Subcutaneous abdominal adipose tissue (tissue), 5 donors: ENCODE results near the gene LINGO3.
"Not testable (repeated sequence)": the region's sequence is repeated elsewhere in the genome, so short reads cannot be mapped to it uniquely, and the experiment has no call there.

ENCODE experiments used
- H3K27ac ChIP-seq: one replicate; pipeline ENCODE4 v1.7.0; 2013; ENCODE audit warnings: low read depth, mild to moderate bottlenecking, inconsistent platforms, low read length, moderate library complexity
- H3K27me3 ChIP-seq, 5 donors: one replicate each; pipeline ENCODE4 v1.7.0; 2013; ENCODE audit warnings: low read length in 5 of 5, inconsistent platforms in 1 of 5; ENCODE audit not compliant: control insufficient read depth in 5 of 5, insufficient read depth in 4 of 5
- H3K36me3 ChIP-seq, 5 donors: one replicate each; pipeline ENCODE4 v1.7.0; 2013; ENCODE audit warnings: low read length in 5 of 5; ENCODE audit not compliant: control insufficient read depth in 5 of 5, insufficient read depth in 5 of 5
- H3K4me1 ChIP-seq, 5 donors: one replicate each; pipeline ENCODE4 v1.7.0; 2013; ENCODE audit warnings: low read length in 5 of 5, mild to moderate bottlenecking in 3 of 5, moderate library complexity in 1 of 5; ENCODE audit not compliant: control insufficient read depth in 5 of 5, insufficient read depth in 5 of 5
- H3K4me3 ChIP-seq, 5 donors: one replicate each; pipeline ENCODE4 v1.7.0; 2013; ENCODE audit warnings: low read length in 5 of 5, low read depth in 1 of 5
- H3K9ac ChIP-seq, 5 donors: one replicate each; pipeline ENCODE4 v1.7.0; 2013; ENCODE audit warnings: low read length in 5 of 5, mild to moderate bottlenecking in 4 of 5, moderate library complexity in 3 of 5
- H3K9me3 ChIP-seq, 5 donors: one replicate each; pipeline ENCODE4 v1.7.0; 2013; ENCODE audit warnings: low read length in 5 of 5; ENCODE audit not compliant: control insufficient read depth in 5 of 5
- donor health status: healthy.
- donor health status: healthy.
- donor health status: healthy.
- donor health status: healthy.
- donor health status: healthy.

The LINGO3 gene

DNA sequence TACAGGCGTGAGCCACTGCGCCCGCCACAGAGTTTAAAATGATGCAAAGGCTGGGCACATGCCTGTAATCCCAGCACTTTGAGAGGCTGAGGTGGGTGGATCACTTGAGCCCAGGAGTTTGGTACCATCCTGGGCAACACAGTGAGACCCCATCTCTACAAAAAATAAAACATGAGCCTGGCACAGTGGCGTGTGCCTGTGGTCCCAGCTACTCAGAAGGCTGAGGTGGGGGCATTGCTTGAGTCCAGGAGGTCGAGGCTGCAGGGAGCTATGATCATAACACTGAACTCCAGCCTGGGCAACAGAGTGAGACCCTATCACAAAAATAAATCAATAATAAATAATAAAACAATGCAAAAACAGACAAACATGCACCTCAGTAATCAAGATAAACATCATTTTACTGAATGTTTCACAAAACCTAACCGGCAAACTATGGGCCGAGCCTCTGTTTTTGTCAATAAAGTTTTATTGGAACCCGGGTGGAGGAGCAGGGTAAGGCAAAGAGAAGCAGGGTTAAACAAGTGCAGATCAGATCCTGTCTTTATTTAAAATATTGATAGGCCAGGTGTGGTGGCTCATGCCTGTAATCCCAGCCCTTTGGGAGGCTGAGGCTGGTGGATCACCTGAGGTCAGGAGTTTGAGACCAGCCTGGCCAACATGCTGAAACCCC is 24.0 kb downstream of the LINGO3 start:
- Histone ChIP-seq H3K27me3 (peaks cover 6 to 13% (median 8%) of the 10 kb centered on the region in 5 donors), H3K4me1 (peaks cover 0 to 21% (median 5%) of the 10 kb centered on the region in 5 donors), H3K27ac (no peak overlapping the region), H3K9ac (no peak overlapping the region), H3K36me3 (no peaks in the 10 kb centered on the region), H3K4me3 (no peak overlapping the region), H3K9me3 (no peaks in the 10 kb centered on the region)

DNA sequence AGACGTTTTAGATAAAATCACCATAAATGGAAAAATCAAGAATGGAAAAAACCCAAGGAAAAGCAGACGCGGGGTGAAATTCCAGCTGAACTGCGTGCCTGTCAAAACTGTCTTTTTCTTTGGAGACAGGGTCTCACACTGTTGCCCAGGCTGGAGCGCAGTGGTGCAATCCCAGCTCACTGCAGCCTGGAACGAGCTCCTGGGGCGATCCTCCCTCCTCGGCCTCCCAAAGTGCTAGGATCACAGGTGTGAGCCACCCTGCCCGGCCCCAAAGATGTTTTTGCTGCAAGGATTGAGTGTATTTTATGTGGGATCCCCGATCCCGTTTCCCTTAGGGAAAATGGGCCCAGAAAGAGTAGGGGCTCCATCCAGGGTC is 25.1 kb downstream of the LINGO3 start:
- H3K27me3 ChIP-seq: peaks cover 0 to 3% (median 0%) of the 10 kb centered on the region in 5 donors
- H3K4me1 ChIP-seq: peaks cover 0 to 17% (median 5%) of the 10 kb centered on the region in 5 donors
- H3K36me3 ChIP-seq: no peaks in the 10 kb centered on the region
- H3K4me3 ChIP-seq: peak overlapping the region in 2 of 5 donors; percentile 22 to 56
- no peak overlapping the region for H3K27ac ChIP-seq
- H3K9ac ChIP-seq: no peak overlapping the region
- H3K9me3 ChIP-seq: no peaks in the 10 kb centered on the region

DNA sequence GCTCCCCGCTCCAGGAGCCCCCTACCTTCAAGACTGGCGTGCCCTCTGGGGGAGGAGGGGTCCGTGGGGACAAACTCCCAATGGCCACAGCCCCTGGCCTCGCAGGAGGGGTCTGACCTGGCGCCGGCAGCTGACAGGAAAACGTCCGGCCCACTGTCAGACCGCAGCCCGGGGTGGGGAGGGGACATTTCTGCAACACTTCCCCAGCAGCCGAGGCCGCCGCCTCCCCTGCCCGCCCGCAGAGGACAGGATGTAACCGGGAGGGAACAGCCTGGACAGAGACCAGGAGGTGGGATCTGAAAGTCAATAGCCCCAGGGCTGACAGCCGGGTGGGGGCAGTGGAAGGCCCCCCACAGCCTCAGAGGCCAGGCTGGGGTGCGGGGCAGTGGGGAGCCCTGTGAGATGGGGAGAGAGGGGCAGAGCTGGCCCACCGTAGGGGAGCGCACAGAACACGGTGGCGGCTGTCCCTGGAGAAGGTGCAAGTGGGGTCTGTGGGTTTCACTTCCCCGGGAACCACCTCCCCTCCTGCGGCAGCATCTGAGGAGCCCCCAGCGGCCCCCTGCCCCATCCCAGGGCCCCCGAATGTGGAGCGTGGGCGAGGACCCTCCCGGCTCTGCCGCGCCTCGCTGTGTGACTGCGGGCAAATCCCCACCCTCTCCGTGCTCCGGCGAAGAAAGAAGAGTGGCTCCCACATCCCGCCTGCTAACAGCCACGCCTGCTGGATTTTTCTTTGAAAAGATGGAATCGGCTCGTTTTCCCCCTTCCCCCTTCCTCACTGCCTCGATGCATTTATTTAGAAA is 25.7 kb downstream of the LINGO3 start, which contains the start of gene PEAK3:
TSS of gene PEAK3 (minus strand) at position 114 of the 800 bp plus-strand sequence. CDS start 1,244 bp downstream, outside the sequence.
- Histone ChIP-seq H3K4me1 (peaks cover 0 to 15% (median 5%) of the 10 kb centered on the region in 5 donors), H3K27me3 (peaks cover 0 to 3% (median 0%) of the 10 kb centered on the region in 5 donors), H3K4me3 (peak within 1 kb of the TSS in 4 of 5 donors; percentile 22 to 56 (median 42)), H3K27ac (no peak within 1 kb of the TSS), H3K36me3 (peaks cover 0 to under 1% (median 0%) of the 10 kb centered on the region in 5 donors), H3K9ac (peak within 1 kb of the TSS in 2 of 5 donors; percentile 41 to 58), H3K9me3 (no peaks in the 10 kb centered on the region)

DNA sequence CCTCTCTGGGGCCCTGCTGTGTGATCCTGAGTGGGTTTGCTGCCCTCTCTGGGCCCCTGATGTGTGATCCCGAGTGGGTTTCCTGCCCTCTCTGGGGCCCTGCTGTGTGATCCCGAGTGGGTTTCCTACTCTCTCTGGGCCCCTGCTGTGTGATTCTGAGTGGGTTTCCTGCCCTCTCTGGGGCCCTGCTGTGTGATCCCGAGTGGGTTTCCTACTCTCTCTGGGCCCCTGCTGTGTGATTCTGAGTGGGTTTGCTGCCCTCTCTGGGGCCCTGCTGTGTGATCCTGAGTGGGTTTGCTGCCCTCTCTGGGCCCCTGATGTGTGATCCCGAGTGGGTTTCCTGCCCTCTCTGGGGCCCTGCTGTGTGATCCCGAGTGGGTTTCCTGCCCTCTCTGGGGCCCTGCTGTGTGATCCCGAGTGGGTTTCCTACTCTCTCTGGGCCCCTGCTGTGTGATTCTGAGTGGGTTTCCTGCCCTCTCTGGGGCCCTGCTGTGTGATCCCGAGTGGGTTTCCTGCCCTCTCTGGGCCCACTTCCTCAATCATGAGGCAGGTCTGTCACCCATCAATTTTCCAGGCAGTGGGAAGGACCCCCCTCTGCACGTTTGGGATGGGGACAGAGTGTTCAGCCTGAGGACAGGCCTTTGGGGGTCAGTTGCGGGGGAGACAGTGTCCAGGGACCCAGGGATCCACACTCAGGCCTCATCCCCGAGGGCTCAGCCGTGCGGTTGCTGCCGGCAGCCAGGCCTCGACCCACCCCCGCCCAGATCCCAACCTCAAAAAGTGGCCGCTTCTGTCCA is 26.5 kb downstream of the LINGO3 start:
- H3K9ac ChIP-seq: peak overlapping the region in 2 of 5 donors; percentile 41 to 58
- peak overlapping the region in 4 of 5 donors; percentile 22 to 56 (median 34) for H3K4me3 ChIP-seq
- not testable (repeated sequence) for H3K9me3 ChIP-seq, H3K27me3 ChIP-seq, H3K36me3 ChIP-seq, H3K27ac ChIP-seq
- peaks cover 0 to 16% (median 5%) of the 10 kb centered on the region in 5 donors for H3K4me1 ChIP-seq

DNA sequence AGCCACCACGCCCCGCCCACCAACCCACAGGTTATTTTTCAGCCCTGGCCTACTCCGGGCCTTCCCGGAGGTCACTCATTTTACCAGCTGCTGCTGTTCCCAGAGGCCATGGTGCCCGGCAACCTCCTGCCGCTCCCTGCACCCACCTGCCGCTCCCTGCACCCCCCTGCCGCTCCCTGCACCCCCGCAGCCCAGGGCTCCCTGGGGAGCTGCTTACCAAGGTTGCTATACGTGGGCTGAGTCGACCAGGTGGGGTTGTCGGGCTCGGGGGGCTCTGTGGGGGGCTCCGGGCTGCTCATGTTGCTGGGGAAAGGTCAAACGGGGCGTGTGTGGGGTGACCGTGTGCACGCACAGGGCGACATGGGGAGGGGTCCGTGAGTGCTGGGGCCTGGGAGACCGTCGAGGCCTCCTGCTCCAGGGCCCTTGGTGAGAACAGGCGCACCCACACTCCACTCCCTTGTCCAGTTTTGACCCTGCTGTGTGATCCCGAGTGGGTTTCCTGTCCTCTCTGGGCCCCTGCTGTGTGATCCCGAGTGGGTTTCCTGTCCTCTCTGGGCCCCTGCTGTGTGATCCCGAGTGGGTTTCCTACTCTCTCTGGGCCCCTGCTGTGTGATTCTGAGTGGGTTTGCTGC is 27.2 kb downstream of the LINGO3 start:
- H3K27ac ChIP-seq: no peak overlapping the region
- peaks cover 0 to 23% (median 12%) of the 10 kb centered on the region in 5 donors for H3K4me1 ChIP-seq
- H3K36me3 ChIP-seq: peaks cover 0 to 7% (median 5%) of the 10 kb centered on the region in 5 donors
- H3K9ac ChIP-seq: no peak overlapping the region
- H3K9me3 ChIP-seq: no peaks in the 10 kb centered on the region
- H3K27me3 ChIP-seq: peaks cover 0 to 2% (median 0%) of the 10 kb centered on the region in 5 donors
- H3K4me3 ChIP-seq: no peak overlapping the region

DNA sequence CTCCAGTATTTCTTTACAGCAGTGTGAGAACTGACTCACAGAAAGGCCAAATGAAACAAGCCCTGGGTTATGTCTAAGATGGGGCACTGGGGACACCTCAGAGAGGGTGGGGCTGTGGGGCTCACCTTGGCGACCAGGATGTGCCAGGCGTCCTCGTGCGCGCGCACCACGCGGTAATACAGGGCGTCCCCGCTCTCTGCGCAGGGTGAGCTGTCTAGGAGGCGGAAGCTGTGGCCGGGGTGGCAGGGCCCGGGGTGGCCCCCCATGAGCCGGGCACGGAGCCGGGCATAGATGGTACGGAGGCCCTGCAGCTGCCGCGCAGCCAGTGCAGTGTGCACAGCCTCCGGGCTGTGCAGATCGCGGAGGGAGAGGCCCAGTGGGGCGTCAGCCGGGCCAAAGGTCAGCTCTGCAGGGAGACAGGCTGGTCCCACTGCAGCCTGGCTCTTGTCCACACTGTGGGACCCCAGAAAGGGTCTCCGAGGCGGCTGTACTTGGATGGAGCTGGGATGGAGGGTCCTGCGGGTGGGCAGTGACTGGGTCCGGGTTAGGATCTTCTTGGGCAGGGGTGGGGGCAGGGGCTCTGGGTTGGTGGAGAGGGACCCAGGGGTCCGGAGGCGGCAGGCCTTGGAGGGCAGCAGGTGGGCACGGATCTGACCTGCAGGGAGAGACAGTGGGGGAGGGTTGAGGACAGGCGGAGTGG is 29.3 kb downstream of the LINGO3 start:
- H3K4me3 ChIP-seq: no peak overlapping the region
- H3K36me3 ChIP-seq: peaks cover 0 to 17% (median 9%) of the 10 kb centered on the region in 5 donors
- H3K9me3 ChIP-seq: no peaks in the 10 kb centered on the region
- peaks cover 0 to 42% (median 30%) of the 10 kb centered on the region in 5 donors for H3K4me1 ChIP-seq
- no peak overlapping the region for H3K27ac ChIP-seq
- no peaks in the 10 kb centered on the region for H3K27me3 ChIP-seq
- no peak overlapping the region for H3K9ac ChIP-seq

DNA sequence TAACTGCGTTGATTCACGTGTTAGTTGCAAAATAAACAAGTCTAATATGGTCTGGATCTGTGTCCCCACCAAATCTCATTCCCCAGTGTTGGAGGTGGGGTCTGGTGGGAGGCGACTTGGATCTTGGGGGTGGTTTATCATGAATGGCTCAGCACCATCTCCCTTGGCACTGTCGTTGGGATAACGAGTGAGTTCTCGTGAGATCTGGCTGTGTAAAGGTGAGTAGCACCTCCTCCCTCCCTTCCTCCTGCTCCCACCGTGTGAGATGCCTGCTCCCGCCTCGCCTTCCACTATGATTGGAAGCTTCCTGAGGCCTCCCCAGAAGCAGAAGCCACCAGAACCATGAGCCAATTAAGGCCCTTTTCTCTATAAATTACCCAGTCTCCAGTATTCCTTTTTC is 30.8 kb downstream of the LINGO3 start:
- H3K4me1 ChIP-seq: peaks cover 0 to 51% (median 41%) of the 10 kb centered on the region in 5 donors
- no peaks in the 10 kb centered on the region for H3K27me3 ChIP-seq
- H3K36me3 ChIP-seq: peaks cover 0 to 23% (median 12%) of the 10 kb centered on the region in 5 donors
- no peaks in the 10 kb centered on the region for H3K9me3 ChIP-seq
- H3K27ac ChIP-seq: no peak overlapping the region
- H3K9ac ChIP-seq: no peak overlapping the region
- no peak overlapping the region for H3K4me3 ChIP-seq

DNA sequence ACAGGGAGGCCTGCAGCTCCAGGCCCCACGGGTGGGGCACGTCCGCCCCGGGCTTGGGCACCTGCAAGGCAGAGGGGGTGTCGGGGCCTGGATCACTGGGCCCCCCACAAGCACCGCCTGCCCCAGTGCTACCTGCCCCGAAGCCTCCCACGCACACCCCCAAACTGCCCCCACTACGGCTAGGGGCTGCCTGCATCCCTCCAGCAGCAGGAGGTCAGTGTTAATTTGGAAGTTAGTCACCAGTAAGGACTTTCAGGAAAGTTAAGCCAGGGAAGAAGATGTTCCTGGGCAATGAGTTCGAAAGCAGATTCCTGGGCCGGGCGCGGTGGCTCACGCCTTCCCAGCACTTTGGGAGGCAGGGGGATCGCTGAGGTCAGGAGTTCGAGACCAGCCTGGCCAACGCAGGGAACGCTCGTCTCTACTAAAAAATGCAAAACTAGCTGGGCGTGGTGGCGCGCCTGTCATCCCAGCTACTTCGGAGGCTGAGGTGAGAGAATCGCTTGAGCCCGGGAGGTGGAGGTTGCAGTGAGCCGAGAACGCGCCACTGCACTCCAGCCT is 31.4 kb downstream of the LINGO3 start:
- Histone ChIP-seq H3K4me1 (peaks cover 3 to 51% (median 46%) of the 10 kb centered on the region in 5 donors), H3K27me3 (no peaks in the 10 kb centered on the region), H3K27ac (no peak overlapping the region), H3K36me3 (peaks cover 0 to 28% (median 17%) of the 10 kb centered on the region in 5 donors), H3K4me3 (peak overlapping the region in 1 of 5 donors; percentile 22), H3K9me3 (no peaks in the 10 kb centered on the region), H3K9ac (no peak overlapping the region)
